Neural progenitor cell (in vitro differentiated cells): Measurements from ENCODE around the gene CXCR4. TPM values are rescaled to one million over a fixed set of nuclear protein-coding genes. Genes with fewer than 3 reads are reported as not detected.

ENCODE experiments used
- DNase-seq: peaks from one replicate; pipeline ENCODE4 v3.0.0-alpha.2; 2016; ENCODE audit warnings: low spot score
- H2AFZ ChIP-seq: fragments of 200-600 bp; sonication (generic); replicated peaks from 2 replicates; pipeline ENCODE4 v1.6.1; 2016; ENCODE audit warnings: antibody characterized with exemption
- H3F3A ChIP-seq: fragments of 200-600 bp; sonication (generic); 2 replicates; pipeline ENCODE4 v1.6.1; 2016; ENCODE audit warnings: antibody characterized with exemption, low read depth
- H3K27ac ChIP-seq: fragments of 200-600 bp; sonication (generic); 2 replicates; pipeline ENCODE4 v1.5.1; 2016; ENCODE audit warnings: mild to moderate bottlenecking
- H3K27me3 ChIP-seq: fragments of 200-600 bp; sonication (generic); 2 replicates; pipeline ENCODE4 v1.6.1; 2016; ENCODE audit warnings: mild to moderate bottlenecking, moderate library complexity
- H3K36me3 ChIP-seq: fragments of 200-600 bp; sonication (generic); 2 replicates; pipeline ENCODE4 v1.5.1; 2016
- H3K4me1 ChIP-seq: fragments of 200-600 bp; sonication (generic); 2 replicates; pipeline ENCODE4 v1.6.1; 2016; ENCODE audit warnings: mixed run types
- H3K4me2 ChIP-seq: fragments of 200-600 bp; sonication (generic); 2 replicates; pipeline ENCODE4 v1.6.1; 2016
- H3K4me3 ChIP-seq: fragments of 200-600 bp; sonication (generic); 2 replicates; pipeline ENCODE4 v1.5.1; 2016
- H3K79me2 ChIP-seq: fragments of 200-600 bp; sonication (generic); 2 replicates; pipeline ENCODE4 v1.6.1; 2016; ENCODE audit warnings: low read depth
- H3K9ac ChIP-seq: fragments of 200-600 bp; sonication (generic); 2 replicates; pipeline ENCODE4 v1.6.1; 2016
- H3K9me3 ChIP-seq: fragments of 200-600 bp; sonication (generic); 2 replicates; pipeline ENCODE4 v1.5.1; 2016; ENCODE audit warnings: low read depth
- H4K20me1 ChIP-seq: fragments of 200-600 bp; sonication (generic); 2 replicates; pipeline ENCODE4 v1.6.1; 2016; ENCODE audit warnings: low read depth
- H3K27ac Mint-ChIP-seq: 3 replicates; pipeline ENCODE4 v1.8.0; 2021; ENCODE audit warnings: mixed read lengths
- H3K27me3 Mint-ChIP-seq: 2 replicates; pipeline ENCODE4 v1.8.0; 2022; ENCODE audit warnings: low read depth, mild to moderate bottlenecking, inconsistent platforms, moderate library complexity, mixed read lengths; ENCODE audit not compliant: insufficient read depth
- H3K36me3 Mint-ChIP-seq: 3 replicates; pipeline ENCODE4 v1.8.0; 2021; ENCODE audit warnings: mixed read lengths
- H3K4me1 Mint-ChIP-seq: 3 replicates; pipeline ENCODE4 v1.8.0; 2021; ENCODE audit warnings: mixed read lengths
- H3K4me3 Mint-ChIP-seq: 3 replicates; pipeline ENCODE4 v1.8.0; 2021; ENCODE audit warnings: mild to moderate bottlenecking, moderate library complexity, mixed read lengths
- H3K9me3 Mint-ChIP-seq: 3 replicates; pipeline ENCODE4 v1.8.0; 2020; ENCODE audit warnings: mixed read lengths
- CTCF ChIP-seq: fragments of 200-600 bp; sonication (generic); IDR thresholded peaks from 2 replicates; pipeline ENCODE4 v1.5.1; 2017; ENCODE audit warnings: antibody characterized with exemption, mild to moderate bottlenecking
- EZH2 ChIP-seq: fragments of 200-600 bp; sonication (generic); IDR thresholded peaks from 2 replicates; pipeline ENCODE4 v1.6.1; 2017; ENCODE audit warnings: antibody characterized with exemption, mild to moderate bottlenecking, moderate library complexity
- EZH2phosphoT487 ChIP-seq: fragments of 200-600 bp; sonication (generic); IDR thresholded peaks from 2 replicates; pipeline ENCODE4 v1.6.1; 2017; ENCODE audit warnings: antibody characterized with exemption
- total RNA-seq: library from RNA; depleted of rRNA; stranded (reverse); fragments of >200 nt; gene quantifications from 2 replicates; pipeline ENCODE4 v1.2.3, GENCODE V29; 2015; ENCODE audit warnings: low replicate concordance

The CXCR4 gene
- total RNA-seq, 1 donor from 2014 or later, result 32.6 TPM

- Histone ChIP-seq H3K27me3 (no peaks in the 10 kb centered on the region), H3K79me2 (no peaks in the 10 kb centered on the region), H4K20me1 (no peaks in the 10 kb centered on the region), H3K36me3 (no peaks in the 10 kb centered on the region), H3K9me3 (no peaks in the 10 kb centered on the region), H3K27ac (no peak overlapping the region), H3K4me1 (peaks cover 61% of the 10 kb centered on the region), H2AFZ (no peak overlapping the region), H3K4me2 (peak overlapping the region; percentile 52), H3K4me3 (peak overlapping the region; percentile 6), H3F3A (peaks cover 32% of the 10 kb centered on the region), H3K9ac (no peak overlapping the region)
- Mint-ChIP-seq H3K4me1 (peaks cover 39% of the 10 kb centered on the region), H3K27ac (peak overlapping the region; percentile 34), H3K27me3 (peaks cover 11% of the 10 kb centered on the region), H3K36me3 (no peaks in the 10 kb centered on the region), H3K4me3 (no peak overlapping the region), H3K9me3 (no peaks in the 10 kb centered on the region)
- no peak for DNase-seq
- TF ChIP-seq CTCF, result no peak
- no peak for TF ChIP-seq EZH2
- TF ChIP-seq EZH2phosphoT487, result no peak
These were observed 8.5 kb upstream of the CXCR4 start for GRCh38 chr2:136126421-136126926.

- H3K9me3 Mint-ChIP-seq, result no peaks in the 10 kb centered on the region
- peaks cover 11% of the 10 kb centered on the region for H3K27me3 Mint-ChIP-seq
- Histone ChIP-seq H4K20me1 (no peaks in the 10 kb centered on the region), H3K79me2 (no peaks in the 10 kb centered on the region), H3K27ac (peak overlapping the region; percentile 57), H3K4me2 (peak overlapping the region; percentile 52), H2AFZ (no peak overlapping the region), H3K4me1 (peaks cover 65% of the 10 kb centered on the region), H3K4me3 (peak overlapping the region; percentile 6), H3K9me3 (no peaks in the 10 kb centered on the region), H3K27me3 (peaks cover 2% of the 10 kb centered on the region), H3K9ac (no peak overlapping the region), H3F3A (peaks cover 37% of the 10 kb centered on the region), H3K36me3 (no peaks in the 10 kb centered on the region)
- no peak for TF ChIP-seq EZH2phosphoT487
- no peaks in the 10 kb centered on the region for H3K36me3 Mint-ChIP-seq
- peak; percentile 54 for DNase-seq
- no peak overlapping the region for H3K4me3 Mint-ChIP-seq
- peaks cover 43% of the 10 kb centered on the region for H3K4me1 Mint-ChIP-seq
- no peak overlapping the region for H3K27ac Mint-ChIP-seq
These were observed 8.1 kb upstream of the CXCR4 start for GRCh38 chr2:136126021-136126420.

- no peaks in the 10 kb centered on the region for H3K36me3 ChIP-seq
- peaks cover 72% of the 10 kb centered on the region for H3K4me1 ChIP-seq
- Mint-ChIP-seq H3K4me3 (no peak overlapping the region), H3K36me3 (no peaks in the 10 kb centered on the region), H3K4me1 (peaks cover 51% of the 10 kb centered on the region), H3K27ac (no peak overlapping the region), H3K9me3 (no peaks in the 10 kb centered on the region), H3K27me3 (peaks cover 9% of the 10 kb centered on the region)
- H3K4me2 ChIP-seq, result peak overlapping the region; percentile 52
- no peak overlapping the region for H3K4me3 ChIP-seq
- no peaks in the 10 kb centered on the region for H3K9me3 ChIP-seq
- H3K79me2 ChIP-seq, result no peaks in the 10 kb centered on the region
- H3K9ac ChIP-seq, result no peak overlapping the region
- H3F3A ChIP-seq, result peaks cover 43% of the 10 kb centered on the region
- no peak overlapping the region for H2AFZ ChIP-seq
- peak; percentile 27 for DNase-seq
- no peaks in the 10 kb centered on the region for H4K20me1 ChIP-seq
- peaks cover 10% of the 10 kb centered on the region for H3K27me3 ChIP-seq
- H3K27ac ChIP-seq, result peak overlapping the region; percentile 57
- TF ChIP-seq EZH2phosphoT487 (no peak), EZH2 (no peak), CTCF (no peak)
These were observed 7.3 kb upstream of the CXCR4 start for GRCh38 chr2:136125236-136125635.

- Mint-ChIP-seq H3K4me3 (no peak overlapping the region), H3K4me1 (peaks cover 54% of the 10 kb centered on the region), H3K36me3 (no peaks in the 10 kb centered on the region), H3K27ac (no peak overlapping the region), H3K9me3 (no peaks in the 10 kb centered on the region), H3K27me3 (peaks cover 9% of the 10 kb centered on the region)
- H3K4me1 ChIP-seq, result peaks cover 76% of the 10 kb centered on the region
- H3K36me3 ChIP-seq, result no peaks in the 10 kb centered on the region
- peak overlapping the region; percentile 52 for H3K4me2 ChIP-seq
- H2AFZ ChIP-seq, result no peak overlapping the region
- DNase-seq, result no peak
- no peak overlapping the region for H3K4me3 ChIP-seq
- H3K79me2 ChIP-seq, result no peaks in the 10 kb centered on the region
- TF ChIP-seq EZH2 (no peak), EZH2phosphoT487 (no peak), CTCF (no peak)
- H3K27me3 ChIP-seq, result peaks cover 14% of the 10 kb centered on the region
- H3K27ac ChIP-seq, result no peak overlapping the region
- no peaks in the 10 kb centered on the region for H3K9me3 ChIP-seq
- no peaks in the 10 kb centered on the region for H4K20me1 ChIP-seq
- H3F3A ChIP-seq, result peaks cover 46% of the 10 kb centered on the region
- no peak overlapping the region for H3K9ac ChIP-seq
These were observed 6.9 kb upstream of the CXCR4 start for GRCh38 chr2:136124805-136125204.
